Body of pancreas (tissue), 4 donors: ENCODE measurements around the gene GORAB.

Experiments used
- CTCF ChIP-seq, 7 experiments: fragments of 450-650 bp in 4 of 7; fragments of 200-600 bp in 3 of 7; sonication (generic) in 3 of 7; IDR thresholded peaks; one replicate each; pipeline ENCODE4 v1.5.1; 2016 to 2019; ENCODE audit warnings: antibody characterized with exemption in 7 of 7
- POLR2A ChIP-seq, 3 donors: fragments of 450-650 bp; IDR thresholded peaks; one replicate each; pipeline ENCODE4 v1.6.1; 2016; ENCODE audit warnings: antibody characterized with exemption in 3 of 3, mild to moderate bottlenecking in 2 of 3

DNA sequence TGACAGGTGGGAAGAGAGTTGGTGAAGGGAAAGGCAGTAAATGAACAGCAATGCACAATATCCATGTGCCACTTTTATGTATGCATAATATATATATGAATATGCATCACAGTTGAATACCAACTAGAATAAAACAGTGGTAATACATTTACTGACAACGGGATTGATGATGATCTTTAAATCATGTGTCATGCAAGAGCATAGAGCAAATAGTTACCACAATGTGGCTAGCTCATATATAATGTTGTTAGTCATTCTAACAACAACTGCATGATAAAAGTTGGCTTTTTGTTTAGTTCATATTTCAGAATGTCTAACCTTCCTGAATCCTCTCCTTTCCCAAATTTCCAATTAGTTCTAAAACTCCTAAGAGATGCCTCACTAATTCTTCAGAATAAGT lies 46.4 kb downstream of the GORAB start:
- TF ChIP-seq CTCF (IDR thresholded peaks at IDR 0.05) (no peak), POLR2A (IDR thresholded peaks at IDR 0.05) (no peak)
